ENCODE results near the gene CLMN. TPM values are rescaled to one million over a fixed set of nuclear protein-coding genes. Genes with fewer than 3 reads are reported as not detected.

Gene CLMN
- total RNA-seq, 1 experiment from 2014 or later = 33.4 TPM

GRCh38 chr14:95313190-95313589, 6.5 kb downstream of the CLMN start:
- no peaks in the 10 kb centered on the region for H3K36me3 ChIP-seq (ENCODE audit: control insufficient read depth in 1 of 2, insufficient read depth in 2 of 2, low read length in 2 of 2)
- no peak overlapping the region for H3K4me3 ChIP-seq (replicated peaks in 1 of 2; ENCODE audit: low read depth in 1 of 2, low read length in 2 of 2)
- DNase-seq (ENCODE audit: low read depth, low spot score) = no peak
- TF ChIP-seq EGR1 (IDR thresholded peaks at IDR 0.05; ENCODE audit: low read depth) = no peak
- no peak for TF ChIP-seq JUND (IDR thresholded peaks at IDR 0.05)
- no peak for TF ChIP-seq SRF (IDR thresholded peaks at IDR 0.05; ENCODE audit: low read depth)
- no peak for TF ChIP-seq ZBTB33 (IDR thresholded peaks at IDR 0.05; ENCODE audit: extremely low read depth, insufficient replicate concordance, low read length)
- TF ChIP-seq ZNF274 (IDR thresholded peaks at IDR 0.05; ENCODE audit: low read depth, low read length) = no peak
- no peak for TF ChIP-seq POLR2AphosphoS5 (IDR thresholded peaks at IDR 0.05; ENCODE audit: low read depth, low read length)
- TF ChIP-seq EZH2 (IDR thresholded peaks at IDR 0.05) = no peak
- TF ChIP-seq TCF7L2 (IDR thresholded peaks at IDR 0.05; ENCODE audit: borderline replicate concordance, extremely low read depth, insufficient read depth, insufficient read length) = no peak
- no peak for TF ChIP-seq FOSL1 (IDR thresholded peaks at IDR 0.05; ENCODE audit: low read depth)
- TF ChIP-seq REST (IDR thresholded peaks at IDR 0.05; ENCODE audit: low read depth) = no peak
- no peak for TF ChIP-seq CEBPB (IDR thresholded peaks at IDR 0.05; ENCODE audit: low read depth)
- no peak for TF ChIP-seq CTCF (IDR thresholded peaks at IDR 0.05 in 2 of 3, conservative IDR thresholded peaks at IDR 0.05 in 1 of 3; ENCODE audit: borderline replicate concordance in 1 of 3, insufficient read depth in 1 of 3, low read depth in 2 of 3, low read length in 2 of 3)
- TF ChIP-seq ELF1 (IDR thresholded peaks at IDR 0.05; ENCODE audit: borderline replicate concordance, low read depth) = no peak
- TF ChIP-seq RAD21 (IDR thresholded peaks at IDR 0.05; ENCODE audit: low read depth) = no peak
- TF ChIP-seq EZH2phosphoT487 (IDR thresholded peaks at IDR 0.05; ENCODE audit: borderline replicate concordance) = no peak
- no peak for TF ChIP-seq SIN3A (IDR thresholded peaks at IDR 0.05; ENCODE audit: low read depth)
- no peak for ATAC-seq
- H3K27me3 ChIP-seq (ENCODE audit: insufficient read depth, low read length) = no peaks in the 10 kb centered on the region
- POLR2A ChIA-PET = no interaction called here
- no peak overlapping the region for H2AFZ ChIP-seq (ENCODE audit: low read depth, low read length, poor library complexity, severe bottlenecking)
- intact Hi-C loops (cut with micrococcal nuclease) = no loop called here
- RAD21 ChIA-PET (ENCODE audit: low non-redundant PET in 1 of 2, low total read pairs in 2 of 2, uncharacterized antibody in 2 of 2, unreplicated experiment in 2 of 2) = no interaction called here
- no peaks in the 10 kb centered on the region for H3K9me3 ChIP-seq (ENCODE audit: control insufficient read depth in 1 of 2, insufficient read depth in 1 of 2, low read depth in 1 of 2, low read length in 2 of 2)
- CTCF ChIA-PET = no interaction called here
- H3K79me2 ChIP-seq (ENCODE audit: insufficient read depth, low read length) = peaks cover 24% of the 10 kb centered on the region; the same call in 1 of the 2 replicates
- no peaks in the 10 kb centered on the region for H3K9me2 ChIP-seq (ENCODE audit: insufficient read depth)
- no peak overlapping the region for H3K9ac ChIP-seq (ENCODE audit: low read length)
- BruUV-seq (replicated peaks) = no TSS peak
- no peaks in the 10 kb centered on the region for H4K20me1 ChIP-seq (ENCODE audit: insufficient read depth)
- H3K4me2 ChIP-seq (ENCODE audit: low read length) = no peak overlapping the region
- no peak overlapping the region for H3K27ac ChIP-seq (ENCODE audit: low read depth, low read length)
- peaks cover 12 to 53% of the 10 kb centered on the region in 2 experiments for H3K4me1 ChIP-seq (ENCODE audit: control insufficient read depth in 1 of 2, insufficient read depth in 2 of 2, low read length in 2 of 2)
